HL-60 (cell line): ENCODE measurements around the gene MRTFA.
"Not testable (repeated sequence)": the region's sequence is repeated elsewhere in the genome, so short reads cannot be mapped to it uniquely, and the experiment has no call there.

Experiments used
- DNase-seq, 2 experiments: peaks; one replicate each; pipeline ENCODE4 v3.0.0-alpha.2; 2010 to 2020; ENCODE audit warnings: low read depth in 1 of 2, low spot score in 1 of 2
- H3K27ac ChIP-seq: fragments of 250-450 bp; sonication (Bioruptor Pico); replicated peaks from 2 replicates; pipeline ENCODE4 v1.5.1; 2020; ENCODE audit warnings: mild to moderate bottlenecking, moderate library complexity
- H3K27me3 ChIP-seq: fragments of 250-450 bp; sonication (Bioruptor Pico); 2 replicates; pipeline ENCODE4 v1.5.1; 2021; ENCODE audit warnings: mild to moderate bottlenecking, moderate library complexity; ENCODE audit not compliant: insufficient read depth, poor library complexity, severe bottlenecking
- H3K4me3 ChIP-seq: replicated peaks from 2 replicates; pipeline ENCODE4 v1.5.1; 2011; ENCODE audit warnings: mild to moderate bottlenecking, control low read depth, low read length; ENCODE audit not compliant: insufficient read depth
- GABPA ChIP-seq: IDR thresholded peaks from 2 replicates; pipeline ENCODE4 v1.6.1; 2012; ENCODE audit warnings: low read depth
- POLR2AphosphoS5 ChIP-seq: IDR thresholded peaks from 2 replicates; pipeline ENCODE4 v1.6.1; 2012; ENCODE audit warnings: low read depth
- SPI1 ChIP-seq: IDR thresholded peaks from 2 replicates; pipeline ENCODE4 v1.6.1; 2012; ENCODE audit warnings: low read depth, mild to moderate bottlenecking, borderline replicate concordance
- TF ChIP-seq, protein P1 (sequence below): IDR thresholded peaks from 2 replicates; pipeline ENCODE4 v1.6.1; 2012; ENCODE audit warnings: low read depth; ENCODE audit not compliant: insufficient replicate concordance
- TF ChIP-seq, protein P2 (sequence below): IDR thresholded peaks from one replicate; pipeline ENCODE4 v1.5.1; 2011; ENCODE audit warnings: low read length, control low read depth, inconsistent platforms; ENCODE audit not compliant: insufficient read depth

MRTFA gene

GRCh38 chr22:40533712-40534378 is 102.7 kb downstream of the MRTFA start:
- Histone ChIP-seq H3K27me3 (no peaks in the 10 kb centered on the region), H3K27ac (peak overlapping the region; percentile 26), H3K4me3 (no peak overlapping the region)
- peak; percentile 50 to 68 for DNase-seq
- TF ChIP-seq, protein P1, sequence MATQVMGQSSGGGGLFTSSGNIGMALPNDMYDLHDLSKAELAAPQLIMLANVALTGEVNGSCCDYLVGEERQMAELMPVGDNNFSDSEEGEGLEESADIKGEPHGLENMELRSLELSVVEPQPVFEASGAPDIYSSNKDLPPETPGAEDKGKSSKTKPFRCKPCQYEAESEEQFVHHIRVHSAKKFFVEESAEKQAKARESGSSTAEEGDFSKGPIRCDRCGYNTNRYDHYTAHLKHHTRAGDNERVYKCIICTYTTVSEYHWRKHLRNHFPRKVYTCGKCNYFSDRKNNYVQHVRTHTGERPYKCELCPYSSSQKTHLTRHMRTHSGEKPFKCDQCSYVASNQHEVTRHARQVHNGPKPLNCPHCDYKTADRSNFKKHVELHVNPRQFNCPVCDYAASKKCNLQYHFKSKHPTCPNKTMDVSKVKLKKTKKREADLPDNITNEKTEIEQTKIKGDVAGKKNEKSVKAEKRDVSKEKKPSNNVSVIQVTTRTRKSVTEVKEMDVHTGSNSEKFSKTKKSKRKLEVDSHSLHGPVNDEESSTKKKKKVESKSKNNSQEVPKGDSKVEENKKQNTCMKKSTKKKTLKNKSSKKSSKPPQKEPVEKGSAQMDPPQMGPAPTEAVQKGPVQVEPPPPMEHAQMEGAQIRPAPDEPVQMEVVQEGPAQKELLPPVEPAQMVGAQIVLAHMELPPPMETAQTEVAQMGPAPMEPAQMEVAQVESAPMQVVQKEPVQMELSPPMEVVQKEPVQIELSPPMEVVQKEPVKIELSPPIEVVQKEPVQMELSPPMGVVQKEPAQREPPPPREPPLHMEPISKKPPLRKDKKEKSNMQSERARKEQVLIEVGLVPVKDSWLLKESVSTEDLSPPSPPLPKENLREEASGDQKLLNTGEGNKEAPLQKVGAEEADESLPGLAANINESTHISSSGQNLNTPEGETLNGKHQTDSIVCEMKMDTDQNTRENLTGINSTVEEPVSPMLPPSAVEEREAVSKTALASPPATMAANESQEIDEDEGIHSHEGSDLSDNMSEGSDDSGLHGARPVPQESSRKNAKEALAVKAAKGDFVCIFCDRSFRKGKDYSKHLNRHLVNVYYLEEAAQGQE = no peak
- TF ChIP-seq GABPA = no peak
- TF ChIP-seq SPI1 = no peak
- TF ChIP-seq POLR2AphosphoS5 = no peak
- TF ChIP-seq, protein P2, sequence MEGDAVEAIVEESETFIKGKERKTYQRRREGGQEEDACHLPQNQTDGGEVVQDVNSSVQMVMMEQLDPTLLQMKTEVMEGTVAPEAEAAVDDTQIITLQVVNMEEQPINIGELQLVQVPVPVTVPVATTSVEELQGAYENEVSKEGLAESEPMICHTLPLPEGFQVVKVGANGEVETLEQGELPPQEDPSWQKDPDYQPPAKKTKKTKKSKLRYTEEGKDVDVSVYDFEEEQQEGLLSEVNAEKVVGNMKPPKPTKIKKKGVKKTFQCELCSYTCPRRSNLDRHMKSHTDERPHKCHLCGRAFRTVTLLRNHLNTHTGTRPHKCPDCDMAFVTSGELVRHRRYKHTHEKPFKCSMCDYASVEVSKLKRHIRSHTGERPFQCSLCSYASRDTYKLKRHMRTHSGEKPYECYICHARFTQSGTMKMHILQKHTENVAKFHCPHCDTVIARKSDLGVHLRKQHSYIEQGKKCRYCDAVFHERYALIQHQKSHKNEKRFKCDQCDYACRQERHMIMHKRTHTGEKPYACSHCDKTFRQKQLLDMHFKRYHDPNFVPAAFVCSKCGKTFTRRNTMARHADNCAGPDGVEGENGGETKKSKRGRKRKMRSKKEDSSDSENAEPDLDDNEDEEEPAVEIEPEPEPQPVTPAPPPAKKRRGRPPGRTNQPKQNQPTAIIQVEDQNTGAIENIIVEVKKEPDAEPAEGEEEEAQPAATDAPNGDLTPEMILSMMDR = no peak

DNA sequence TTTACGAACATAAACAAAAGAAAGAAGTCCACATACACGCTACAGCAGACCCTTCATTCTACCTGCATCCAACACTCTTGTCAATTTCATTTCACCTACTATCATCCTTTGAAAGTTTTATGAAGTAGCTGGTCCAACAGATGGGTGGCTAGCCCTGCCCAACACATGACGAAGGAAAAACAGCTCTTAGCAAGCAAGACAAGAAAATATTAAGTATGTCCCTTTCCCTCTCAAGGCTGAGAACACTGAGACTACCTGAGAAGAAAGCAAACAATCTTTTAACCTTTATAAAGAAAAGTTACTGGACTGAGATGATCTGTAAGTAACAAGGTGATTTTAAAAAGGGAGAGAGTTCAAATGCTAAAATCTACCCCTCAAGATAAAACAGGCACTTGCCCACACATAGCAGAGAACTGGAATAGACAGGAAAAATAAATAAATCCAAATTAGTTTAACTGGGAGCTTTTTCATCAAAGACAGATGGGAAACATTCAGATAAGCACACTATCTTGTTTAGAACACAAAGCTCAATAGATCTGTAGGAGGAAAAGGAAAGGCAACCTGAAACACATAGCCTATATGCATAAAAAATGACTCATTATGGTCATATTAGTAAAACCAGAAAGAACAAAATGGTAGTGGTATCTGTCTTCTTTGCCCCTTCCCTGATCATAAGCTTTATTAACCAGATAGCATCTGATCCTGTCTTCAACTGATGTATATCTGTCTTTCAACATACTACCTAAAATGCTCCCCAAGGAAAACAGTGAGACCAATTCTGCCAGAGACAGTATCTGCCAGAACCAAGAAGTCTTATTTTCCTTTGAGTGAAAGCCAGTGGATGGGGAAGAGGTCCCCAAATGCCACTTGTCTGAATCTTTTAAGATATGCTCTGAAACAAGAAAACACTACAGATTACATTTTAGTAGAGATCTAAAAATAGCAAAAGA is 104.3 kb downstream of the MRTFA start:
- DNase-seq = no peak
- H3K27ac ChIP-seq = no peak overlapping the region
- TF ChIP-seq POLR2AphosphoS5 (no peak), GABPA (no peak), SPI1 (no peak)
- TF ChIP-seq, protein P1 = no peak
- TF ChIP-seq, protein P2 = no peak
- H3K4me3 ChIP-seq = no peak overlapping the region
- H3K27me3 ChIP-seq = no peaks in the 10 kb centered on the region

DNA sequence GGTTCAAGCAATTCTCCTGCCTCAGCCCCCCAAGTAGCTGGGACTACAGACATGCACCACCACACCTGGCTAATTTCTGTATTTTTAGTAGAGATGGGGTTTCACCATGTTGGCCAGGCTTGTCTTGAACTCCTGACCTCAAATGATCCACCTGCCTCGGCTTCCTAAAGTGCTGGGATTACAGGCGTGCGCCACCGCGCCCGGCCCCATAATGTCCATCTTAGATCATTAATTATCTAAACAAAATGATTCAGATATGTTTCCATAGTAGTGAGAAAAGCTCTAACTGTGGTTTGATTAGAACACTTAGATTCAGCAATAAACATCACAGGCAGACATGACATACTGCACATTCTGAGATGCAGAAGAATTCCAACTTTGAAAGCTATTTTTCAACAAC is 106.1 kb downstream of the MRTFA start:
- H3K27ac ChIP-seq, H3K4me3 ChIP-seq, DNase-seq, H3K27me3 ChIP-seq: not testable (repeated sequence)

DNA sequence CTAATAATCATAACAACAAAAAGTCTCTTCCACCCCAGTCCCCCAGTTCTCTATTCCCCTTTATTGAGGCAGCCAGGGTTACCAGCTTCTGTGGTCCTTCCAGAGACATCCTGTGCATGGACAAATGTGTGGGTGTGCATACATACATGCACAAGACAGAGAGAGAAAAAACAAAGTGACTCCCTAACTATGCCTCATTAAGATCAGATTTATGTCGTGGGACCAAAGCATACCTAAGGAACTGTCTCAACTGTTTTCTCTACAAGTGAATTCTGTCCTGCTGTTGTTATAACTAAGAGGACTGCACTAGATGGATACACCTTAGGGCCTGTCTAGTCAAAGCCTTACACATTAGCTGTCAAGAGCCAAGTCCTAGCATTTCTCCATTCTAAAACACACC is 106.7 kb downstream of the MRTFA start:
- TF ChIP-seq, protein P1 = no peak
- no peak for TF ChIP-seq SPI1
- TF ChIP-seq GABPA = no peak
- no peak for TF ChIP-seq POLR2AphosphoS5
- TF ChIP-seq, protein P2 = no peak
- Histone ChIP-seq H3K4me3 (no peak overlapping the region), H3K27me3 (no peaks in the 10 kb centered on the region), H3K27ac (no peak overlapping the region)
- DNase-seq = no peak
